Measurements from ENCODE around the gene GSTA2.
"Not testable (repeated sequence)": the region's sequence is repeated elsewhere in the genome, so short reads cannot be mapped to it uniquely, and the experiment has no call there.

The GSTA2 gene

DNA sequence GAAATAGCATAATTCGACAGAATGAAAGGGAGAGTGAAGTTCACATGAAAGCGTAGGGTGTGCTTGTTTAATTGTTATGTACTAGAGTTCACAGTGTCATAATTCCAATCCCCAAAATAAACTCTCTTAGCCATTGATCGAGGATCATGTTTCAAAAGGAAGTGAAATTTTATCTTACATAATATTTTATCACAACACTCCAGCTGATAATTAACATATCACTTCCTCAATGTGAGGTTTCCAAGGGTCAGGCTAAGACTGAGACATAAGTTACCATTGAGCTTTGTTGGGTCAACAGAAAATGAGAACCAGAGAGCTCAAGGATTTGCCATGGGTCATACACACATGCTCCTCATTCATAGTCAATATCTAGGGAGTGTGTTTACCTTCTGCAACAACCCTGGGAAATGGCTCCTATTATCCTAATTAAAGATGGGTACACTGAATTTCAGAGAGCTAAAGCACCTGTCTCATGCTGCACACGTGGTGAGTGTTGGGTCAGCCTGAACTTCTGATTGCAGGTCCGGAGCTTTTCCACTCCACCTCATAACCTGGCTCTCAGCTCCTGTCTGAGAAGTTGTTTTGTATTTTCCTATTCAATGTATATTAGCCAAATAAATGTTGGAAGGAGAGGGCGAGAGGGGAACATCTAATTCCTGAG, 3.0 kb downstream of the GSTA2 start:
- DNase-seq (ENCODE audit: low read depth): no peak

DNA sequence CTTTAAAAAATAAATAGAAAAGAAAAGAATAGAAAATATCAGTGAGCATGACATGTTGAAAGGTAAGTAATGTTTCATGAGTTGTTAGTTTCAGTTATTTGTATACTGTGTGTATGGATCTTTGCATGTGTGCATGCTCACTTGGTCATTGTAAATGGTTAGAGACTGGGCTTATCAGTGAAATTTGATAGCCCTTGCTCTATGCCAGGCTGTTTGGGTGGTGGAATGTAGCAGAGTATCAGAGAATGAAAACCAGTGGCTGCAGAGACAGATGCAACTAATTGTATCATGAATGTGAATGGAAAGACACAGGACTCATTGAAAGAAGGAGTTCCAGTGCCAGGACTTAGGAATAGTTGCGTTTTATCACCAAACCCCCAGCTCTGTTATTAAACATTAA, 4.2 kb downstream of the GSTA2 start:
- DNase-seq (ENCODE audit: low read depth): peak; percentile 9

DNA sequence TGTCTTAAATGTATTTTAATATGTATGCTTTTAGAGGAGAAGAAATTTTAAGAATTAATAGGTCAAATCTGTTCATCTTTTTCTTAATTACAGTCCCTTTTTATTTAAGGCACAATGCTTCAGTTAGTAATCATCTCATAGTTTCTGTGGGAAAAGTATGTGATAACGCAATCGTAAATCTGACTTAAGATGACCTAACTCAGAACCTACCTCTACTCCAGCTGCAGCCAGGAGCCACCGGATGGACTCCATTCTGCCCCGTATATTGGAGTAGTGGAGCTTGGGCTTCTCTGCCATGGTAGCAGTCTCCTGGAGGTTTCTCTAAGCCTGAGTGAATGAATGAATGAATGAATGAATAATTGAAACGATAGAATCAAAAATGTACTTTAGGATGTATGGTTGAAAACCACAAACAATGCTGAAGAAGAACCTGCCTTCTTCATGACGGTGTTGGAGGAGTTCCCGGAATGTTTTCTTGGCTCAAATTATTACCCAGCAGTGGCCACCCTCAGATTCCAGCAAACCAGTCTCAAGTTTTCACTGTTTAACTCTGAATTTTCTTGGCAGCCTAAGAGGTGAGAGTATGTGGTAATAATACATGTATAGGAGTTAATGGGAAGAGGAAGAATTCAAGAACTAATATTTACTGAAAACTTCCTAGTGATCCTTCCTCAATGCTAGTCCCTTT, 5.5 kb downstream of the GSTA2 start:
- peak; percentile 56 for DNase-seq (ENCODE audit: low read depth)

DNA sequence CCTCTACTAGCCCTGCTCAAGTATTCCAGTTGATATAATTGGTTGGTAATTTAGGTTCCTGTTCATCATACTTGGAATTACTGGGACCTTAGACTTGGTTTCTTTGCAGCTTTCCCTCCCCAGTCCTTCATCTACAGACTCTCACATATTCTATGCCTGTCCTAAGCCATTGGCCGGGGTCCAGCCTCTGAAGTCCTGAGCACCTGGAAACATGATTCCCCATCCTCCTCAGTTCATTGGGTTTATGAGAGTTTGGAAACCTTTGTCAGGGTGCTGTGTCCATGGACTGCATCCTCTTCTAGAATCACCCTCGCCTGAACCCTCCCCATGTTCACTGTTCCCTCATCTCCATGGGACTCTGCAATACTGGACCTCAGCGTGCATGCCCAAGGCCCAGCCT, 8.8 kb downstream of the GSTA2 start:
- no peak for DNase-seq (ENCODE audit: low read depth)

DNA sequence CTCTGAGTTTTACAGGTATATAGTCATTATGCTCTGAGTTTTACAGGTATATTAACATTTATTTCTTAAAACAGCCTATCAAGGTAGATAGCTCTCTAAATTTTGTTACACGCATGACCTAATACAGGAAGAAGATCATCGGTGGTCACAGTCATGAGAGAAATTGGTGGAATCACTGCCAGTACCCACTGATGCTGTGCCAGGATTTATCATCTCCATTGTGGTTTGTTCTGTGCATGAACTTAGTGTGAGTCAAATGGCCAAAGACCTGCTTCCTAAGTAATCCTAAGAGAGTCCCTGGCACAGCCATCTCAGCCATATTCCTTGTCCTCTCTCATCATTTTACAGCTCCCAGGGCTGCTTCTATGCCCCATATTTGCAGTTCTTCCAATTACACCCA, 10.1 kb downstream of the GSTA2 start:
- not testable (repeated sequence) for DNase-seq (ENCODE audit: low read depth)

DNA sequence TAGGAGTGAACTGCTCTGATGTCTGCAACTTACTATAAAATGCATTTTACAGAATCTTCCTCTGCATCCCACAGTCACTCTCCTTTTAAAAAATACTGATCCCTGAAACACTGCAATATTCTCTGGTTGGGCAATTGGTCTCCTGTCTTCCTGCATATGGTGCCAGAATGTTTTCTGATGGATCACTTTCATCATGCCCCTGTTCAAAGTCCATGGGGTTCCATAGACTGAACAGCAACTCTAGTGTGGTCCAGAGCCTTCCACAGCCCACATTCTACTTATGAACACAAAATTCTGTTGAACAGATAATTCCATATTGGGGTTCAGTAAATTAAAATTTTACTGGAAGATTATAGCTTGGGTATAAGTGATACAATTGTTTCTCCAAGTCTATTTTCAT, 11.0 kb downstream of the GSTA2 start:
- DNase-seq (ENCODE audit: low read depth): no peak

DNA sequence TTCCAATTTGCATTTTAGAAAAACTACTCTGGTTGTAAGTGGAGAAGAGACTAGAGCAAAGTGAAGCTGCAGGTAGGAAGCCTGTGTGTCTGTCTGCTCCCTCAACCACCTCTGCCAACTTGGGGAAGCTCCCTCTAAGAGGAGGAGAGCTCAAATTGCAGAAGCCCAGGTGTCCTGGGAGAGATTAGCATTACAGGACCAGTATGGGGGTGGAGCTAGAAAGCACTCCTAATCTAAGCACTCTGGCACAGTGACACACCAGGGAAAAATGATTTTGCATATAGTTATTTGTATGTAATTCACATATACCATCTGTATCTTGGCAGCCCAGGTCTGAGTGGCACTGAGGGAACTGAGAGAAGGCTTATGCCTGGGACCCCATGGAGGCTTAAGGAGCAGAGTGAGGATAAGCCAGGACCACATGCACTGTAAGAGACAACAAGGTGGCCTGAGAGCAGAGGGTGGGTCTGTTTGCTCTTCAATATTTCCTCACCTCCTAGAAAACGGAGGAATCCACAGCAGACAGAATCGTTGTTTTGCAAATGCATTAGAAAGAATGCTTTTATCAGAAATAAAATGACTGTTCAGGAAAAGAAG, 13.6 kb downstream of the GSTA2 start:
- no peak for DNase-seq (ENCODE audit: low read depth)

DNA sequence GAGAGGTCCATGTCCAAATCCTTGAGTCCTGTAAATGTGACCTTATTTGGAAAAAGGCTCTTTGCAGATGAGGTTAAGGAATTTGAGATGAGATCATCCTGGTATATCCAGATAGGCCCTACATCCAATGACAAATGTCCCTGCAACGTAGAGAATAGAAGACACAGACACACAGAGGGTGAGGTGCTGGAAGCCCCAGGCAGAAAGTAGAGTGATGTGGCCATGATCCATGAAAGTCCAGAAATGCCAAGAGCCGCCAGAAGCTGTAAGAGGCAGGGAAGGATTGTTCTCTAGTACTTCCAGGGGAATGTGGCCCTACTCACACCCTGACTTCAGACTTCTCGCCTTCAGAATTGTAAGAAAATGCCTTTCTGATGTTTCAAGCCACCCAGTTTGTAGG, 16.0 kb downstream of the GSTA2 start:
- not testable (repeated sequence) for DNase-seq (ENCODE audit: low read depth)

DNA sequence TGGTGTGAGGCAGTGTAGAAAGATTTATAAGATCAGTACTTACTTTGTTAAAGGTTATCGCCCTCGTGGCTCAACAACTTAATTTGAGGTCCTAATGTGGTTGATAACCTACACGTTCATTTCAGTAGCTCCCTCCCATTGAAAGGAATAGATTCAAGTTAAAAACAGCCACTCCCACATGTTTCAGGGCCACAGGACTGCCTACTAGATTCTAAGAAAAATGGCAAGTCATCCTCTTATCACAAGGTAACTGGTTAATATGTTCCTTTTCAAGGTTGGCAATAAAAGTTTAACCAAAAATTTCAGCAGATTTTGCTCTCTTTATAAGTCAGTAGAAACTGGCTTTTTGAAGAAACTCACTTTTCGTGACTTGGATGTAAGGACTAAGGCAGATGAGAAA, 17.1 kb downstream of the GSTA2 start:
- no peak for DNase-seq (ENCODE audit: low read depth)

DNA sequence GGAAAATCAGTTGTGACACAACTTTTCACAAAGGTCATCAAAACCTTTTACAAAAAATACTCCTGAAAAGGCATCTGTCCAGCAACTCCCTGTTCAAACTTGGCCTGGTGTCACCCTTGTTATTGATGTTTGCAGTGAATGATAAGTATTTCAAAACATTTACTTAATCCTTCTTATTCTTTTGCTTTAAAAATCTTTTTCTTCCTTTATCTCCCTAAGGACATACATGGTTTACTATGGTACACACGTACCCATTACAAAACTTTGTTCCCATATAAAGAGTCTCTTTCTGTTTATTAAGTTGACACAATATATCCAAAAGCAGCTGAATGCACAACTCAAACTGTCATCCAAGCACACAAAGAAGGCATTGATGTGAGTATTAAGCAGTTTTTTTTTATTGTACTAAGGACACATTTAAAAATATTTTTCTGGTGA, 17.5 kb downstream of the GSTA2 start:
- DNase-seq (ENCODE audit: low read depth): no peak

DNA sequence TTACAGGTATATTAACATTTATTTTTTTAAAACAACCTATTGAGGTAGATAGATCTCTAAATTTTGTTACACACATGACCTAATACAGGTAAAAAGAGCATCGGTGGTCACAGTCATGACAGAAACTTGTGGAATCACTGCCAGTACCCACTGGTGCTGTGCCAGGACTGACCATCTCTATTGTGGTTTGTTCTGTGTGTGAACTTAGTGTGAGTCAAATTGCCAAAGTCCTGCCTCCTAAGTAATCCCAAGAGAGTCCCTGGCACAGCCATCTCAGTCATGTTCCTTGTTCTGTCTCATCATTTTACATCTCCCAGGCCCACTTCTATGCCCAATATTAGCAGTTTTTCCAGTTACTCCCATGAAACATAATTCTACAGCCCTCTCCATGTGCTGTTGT, 21.4 kb downstream of the GSTA2 start:
- DNase-seq (ENCODE audit: low read depth): no peak

DNA sequence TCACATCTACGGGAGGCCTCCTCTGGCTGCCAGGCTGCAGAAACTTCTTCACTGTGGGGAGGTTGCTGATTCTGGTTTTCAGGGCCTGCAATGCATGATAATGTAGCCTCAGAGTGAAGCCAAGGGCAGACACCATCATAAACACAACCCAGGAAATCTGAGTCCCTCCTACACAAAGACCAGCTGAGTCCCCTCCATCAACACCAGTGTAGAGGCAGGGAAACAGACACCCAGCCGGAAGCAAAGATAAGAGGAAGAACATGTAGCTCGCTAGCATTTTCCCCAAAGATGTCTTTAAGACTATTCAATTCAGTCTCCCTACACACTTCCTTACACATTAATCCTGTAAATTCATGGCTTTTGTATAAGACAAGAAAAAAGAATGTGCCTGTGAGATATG, 23.6 kb downstream of the GSTA2 start:
- DNase-seq (ENCODE audit: low read depth): no peak

DNA sequence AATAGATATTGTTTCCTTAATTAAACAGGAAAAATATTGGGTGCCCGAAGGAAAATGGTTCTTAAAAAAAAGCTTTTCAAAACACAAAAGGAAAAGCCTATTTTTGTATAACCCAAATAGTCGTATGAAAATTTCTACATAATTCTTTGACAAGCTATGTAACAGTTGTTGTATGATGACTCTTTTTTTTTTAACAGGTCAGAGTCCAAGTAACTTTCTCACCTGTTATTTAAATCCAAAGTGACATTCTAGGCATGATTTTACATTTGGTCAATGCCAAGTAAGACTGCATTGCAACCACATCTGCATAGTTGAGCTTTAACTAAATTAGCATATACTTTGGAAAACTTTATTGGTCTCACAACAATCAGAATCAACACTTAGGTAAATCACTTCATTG, 24.1 kb downstream of the GSTA2 start:
- DNase-seq (ENCODE audit: low read depth): no peak

DNA sequence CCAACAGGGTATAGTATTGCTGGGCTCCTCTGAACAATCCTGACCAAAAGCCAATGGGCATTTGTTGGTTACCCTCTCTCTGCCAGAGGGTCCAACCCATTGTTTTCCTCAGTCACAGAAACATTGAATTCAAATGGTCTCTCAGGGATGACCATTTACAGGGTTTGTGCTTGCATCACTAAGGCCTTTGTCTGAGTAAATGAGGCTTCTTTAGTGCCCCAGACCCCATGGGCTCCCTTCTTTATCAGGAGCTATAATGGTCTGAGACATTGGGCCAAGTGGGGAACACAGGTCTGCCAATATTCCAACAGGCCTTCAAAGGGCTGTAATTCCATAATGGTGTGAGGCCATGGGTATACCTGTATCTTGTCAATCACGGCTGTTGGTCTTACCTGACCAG, 27.1 kb downstream of the GSTA2 start:
- no peak for DNase-seq (ENCODE audit: low read depth)

DNA sequence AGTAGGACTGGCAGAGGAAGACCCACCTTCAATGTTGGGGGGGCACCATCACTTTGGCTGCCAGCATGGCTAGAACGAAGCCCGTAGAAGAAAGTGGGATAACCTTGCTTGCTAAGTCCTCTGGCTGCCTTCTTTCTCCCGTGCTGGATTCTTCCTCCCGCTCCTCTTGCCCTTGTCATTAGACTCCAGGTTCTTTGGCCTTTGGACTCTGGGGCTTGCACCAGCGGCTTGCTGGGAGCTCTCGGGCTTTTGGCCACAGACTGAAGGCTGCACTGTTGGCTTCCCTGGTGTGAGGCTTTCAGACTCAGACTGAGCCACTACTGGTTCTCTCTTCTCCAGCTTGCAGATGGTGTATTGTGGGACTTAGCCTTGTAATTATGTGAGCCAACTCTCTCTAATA, 28.2 kb downstream of the GSTA2 start:
- DNase-seq (ENCODE audit: low read depth): no peak

DNA sequence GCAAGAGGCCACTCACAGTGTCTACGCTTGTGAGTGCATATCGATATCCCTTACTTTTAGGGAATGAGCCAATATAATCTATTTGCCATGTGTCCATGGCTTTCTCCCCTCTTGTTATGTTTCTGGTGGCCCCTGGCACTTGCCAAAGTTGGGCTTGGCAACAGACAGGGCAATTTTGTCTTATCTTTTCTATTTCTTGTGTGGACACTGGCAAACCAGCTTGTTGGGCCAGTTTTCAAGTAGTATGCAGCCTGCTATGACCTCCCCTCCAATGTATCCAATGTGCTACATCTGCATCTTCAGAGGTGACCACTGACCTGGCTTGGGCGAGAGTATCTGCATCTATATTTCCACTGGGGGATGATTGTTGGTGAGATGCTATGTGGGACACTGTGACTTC, 29.2 kb downstream of the GSTA2 start:
- DNase-seq (ENCODE audit: low read depth): no peak

DNA sequence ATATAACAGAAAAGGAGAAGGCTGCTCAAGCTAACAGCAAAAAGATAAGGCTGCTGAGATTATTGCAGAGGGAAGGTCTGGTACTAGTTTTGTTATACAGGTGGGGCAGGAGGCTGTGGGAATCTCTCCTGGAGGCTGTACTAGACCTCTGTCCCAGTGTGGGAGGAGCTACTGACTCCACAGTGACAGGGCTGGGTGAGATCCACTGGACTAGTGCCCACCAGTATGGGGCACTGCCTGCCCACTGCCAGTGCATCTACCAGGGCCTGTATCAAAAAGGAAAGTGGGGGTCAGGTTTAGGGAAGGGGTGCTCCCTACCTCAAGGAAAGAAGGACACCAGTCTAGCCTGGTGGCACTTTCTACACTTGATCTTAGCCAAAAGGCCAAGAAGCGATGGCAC, 30.1 kb downstream of the GSTA2 start:
- DNase-seq (ENCODE audit: low read depth): no peak

DNA sequence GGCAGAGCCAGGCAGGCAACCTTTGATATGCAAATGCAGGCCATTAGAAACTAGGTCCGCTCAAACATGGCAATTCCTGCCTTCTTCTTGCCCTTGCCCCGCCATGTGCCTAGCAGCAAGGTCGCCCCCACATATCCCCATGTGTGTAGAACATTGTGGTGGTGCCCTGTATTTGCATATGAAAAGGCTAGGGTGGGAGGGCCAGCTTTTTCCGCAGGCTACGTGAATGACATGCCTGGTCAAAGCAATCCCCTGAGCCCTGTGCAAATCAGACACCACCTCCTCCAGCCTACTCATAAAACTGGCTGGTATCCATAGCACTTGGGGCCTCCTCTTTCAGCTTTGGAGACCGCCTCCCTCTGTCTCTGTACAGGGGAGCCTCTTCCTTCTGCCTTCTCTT, 31.6 kb downstream of the GSTA2 start:
- DNase-seq (ENCODE audit: low read depth): no peak

DNA sequence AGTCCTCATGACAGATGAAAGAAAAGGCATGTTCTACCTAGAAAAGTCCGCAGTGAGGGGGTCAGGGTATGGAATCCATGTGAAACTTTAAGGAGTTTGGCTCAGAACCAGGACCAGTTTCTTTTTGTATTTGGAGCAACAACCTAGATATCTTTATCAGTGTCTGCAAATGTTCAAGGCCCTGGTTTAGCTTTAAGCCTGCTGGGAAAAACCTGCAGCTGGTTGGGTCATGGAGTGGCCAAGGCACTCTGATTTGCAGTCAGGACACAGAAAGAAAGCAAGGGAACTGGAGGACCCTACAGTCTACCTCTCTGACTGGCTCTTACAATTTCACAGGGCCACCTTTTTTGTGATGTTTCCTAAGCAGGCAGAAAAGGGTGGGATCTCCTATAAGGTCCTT, 33.7 kb downstream of the GSTA2 start:
- DNase-seq (ENCODE audit: low read depth): no peak

DNA sequence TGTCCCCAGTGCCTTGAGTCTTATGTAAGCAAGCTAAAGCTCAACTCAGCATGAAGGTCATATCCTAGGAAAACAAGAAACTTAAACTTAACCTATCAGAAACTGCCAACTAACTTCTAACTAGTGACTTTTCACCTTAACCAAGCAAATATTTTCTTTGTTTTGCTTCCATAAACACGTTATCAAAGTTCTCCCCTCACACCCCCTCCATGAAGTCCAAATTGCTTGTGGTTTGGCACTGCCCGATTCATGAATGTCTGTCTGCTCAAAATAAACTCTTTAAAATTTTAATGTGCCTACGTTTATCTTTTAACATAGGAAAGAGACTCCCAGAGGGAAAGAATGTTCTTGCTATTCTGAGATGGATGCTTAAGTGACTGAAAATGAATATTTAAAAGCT, 34.9 kb downstream of the GSTA2 start:
- no peak for DNase-seq (ENCODE audit: low read depth)

DNA sequence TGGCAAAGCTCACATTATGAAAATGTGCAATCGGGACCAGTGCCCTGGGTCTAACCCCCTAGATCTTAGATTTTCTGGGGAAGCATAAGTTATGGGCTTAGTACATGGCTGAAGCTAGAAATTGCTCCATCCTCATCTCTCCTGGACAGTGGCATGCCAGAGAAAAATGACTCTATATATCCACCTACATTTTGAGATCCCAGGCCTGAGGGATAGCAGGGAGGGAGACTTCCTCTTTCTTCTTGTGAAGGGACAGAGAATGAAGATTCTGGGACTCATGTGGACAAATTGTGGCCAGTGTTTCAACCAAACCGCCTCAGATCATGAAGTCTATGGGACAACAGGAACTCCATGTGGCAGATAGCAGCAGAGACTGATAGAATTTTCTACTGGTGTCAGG, 35.4 kb downstream of the GSTA2 start:
- no peak for DNase-seq (ENCODE audit: low read depth)

DNA sequence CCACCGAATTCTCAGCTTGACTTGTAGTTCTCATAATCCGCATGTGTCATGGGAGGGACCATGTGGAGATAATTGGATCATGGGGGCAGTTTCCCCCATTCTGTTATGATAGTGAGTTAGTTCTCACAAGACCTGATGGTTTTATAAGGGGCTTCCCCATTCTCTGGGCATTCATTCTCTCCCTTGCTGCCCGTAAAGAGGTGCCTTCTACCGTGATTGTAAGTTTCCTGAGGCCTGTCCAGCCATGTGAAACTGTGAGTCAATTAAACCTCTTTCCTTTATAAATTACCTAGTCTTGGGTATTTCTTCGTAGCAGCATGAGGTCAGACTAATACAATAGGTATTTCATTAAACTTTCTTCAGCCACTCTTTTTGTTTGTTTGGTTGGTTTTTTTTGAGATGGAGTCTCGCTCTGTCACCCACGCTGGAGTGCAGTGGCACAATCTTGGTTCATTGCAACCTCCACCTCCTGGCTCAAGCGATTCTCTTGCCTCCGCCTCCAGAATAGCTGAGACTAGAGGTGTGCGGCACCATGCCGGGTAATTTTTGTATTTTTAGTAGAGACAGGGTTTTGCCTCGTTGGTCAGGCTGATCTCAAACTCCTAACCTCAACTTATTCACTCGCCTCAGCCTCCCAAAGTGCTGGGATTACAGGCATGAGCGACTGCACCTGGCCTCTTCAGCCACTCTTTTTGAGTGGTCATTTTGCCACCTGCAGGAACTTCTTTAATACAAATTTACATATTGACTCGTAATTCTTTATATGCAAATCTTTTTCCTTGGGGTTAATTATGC, 36.3 kb downstream of the GSTA2 start:
- no peak for DNase-seq (ENCODE audit: low read depth)

DNA sequence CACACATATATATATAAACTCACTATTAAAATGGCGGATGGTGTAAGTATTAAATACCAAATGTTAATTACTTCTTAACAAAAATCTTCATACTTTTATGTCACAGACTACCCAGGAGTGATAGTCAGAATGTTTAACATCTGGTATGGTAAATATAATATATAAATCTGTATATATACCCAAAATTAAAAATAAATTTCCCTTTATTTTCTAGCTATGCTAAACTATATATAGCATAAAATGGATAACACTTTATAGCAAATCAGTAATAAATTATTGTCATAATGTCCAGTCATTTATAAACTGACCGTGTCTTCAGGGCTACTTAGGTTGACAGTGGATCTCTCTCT, 37.1 kb downstream of the GSTA2 start:
- DNase-seq (ENCODE audit: low read depth): no peak

All from amniotic epithelial cell (primary cell).